Erythroblast (primary cell): Measurements from ENCODE around the gene SDR42E2.
A peak's percentile ranks its signal among the peaks of the same experiment; 100 is the strongest.

ENCODE experiments used
- DNase-seq, 2 experiments: peaks; one replicate each; lab custom pipeline; 2025; lab: John Stamatoyannopoulos, UW
- GATA1 ChIP-seq: IDR thresholded peaks from 2 replicates; pipeline ENCODE4 v1.6.1; 2011; ENCODE audit warnings: low read depth, mild to moderate bottlenecking, control low read depth, low read length, moderate library complexity
- POLR2A ChIP-seq: IDR thresholded peaks from 2 replicates; pipeline ENCODE4 v1.6.1; 2011; ENCODE audit warnings: mild to moderate bottlenecking, low read length

The SDR42E2 gene

GRCh38 chr16:22220714-22221113 lies 58.4 kb downstream of the SDR42E2 start:
- no peak for DNase-seq
- TF ChIP-seq POLR2A (no peak), GATA1 (no peak)

- TF ChIP-seq POLR2A (no peak), GATA1 (no peak)
- no peak for DNase-seq
These were observed 59.7 kb downstream of the SDR42E2 start for GRCh38 chr16:22222006-22222405.

GRCh38 chr16:22222998-22223397 lies 60.7 kb downstream of the SDR42E2 start:
- no peak for TF ChIP-seq GATA1
- no peak for TF ChIP-seq POLR2A
- DNase-seq = no peak

- TF ChIP-seq POLR2A (no peak), GATA1 (no peak)
- no peak for DNase-seq
These were observed 62.8 kb downstream of the SDR42E2 start for GRCh38 chr16:22225060-22225459.

- TF ChIP-seq GATA1 (no peak), POLR2A (no peak)
- DNase-seq = no peak
These were observed 67.6 kb downstream of the SDR42E2 start for GRCh38 chr16:22229889-22230288.

GRCh38 chr16:22232277-22233036 lies 70.2 kb downstream of the SDR42E2 start:
- DNase-seq = no peak
- TF ChIP-seq POLR2A = no peak
- TF ChIP-seq GATA1 = no peak

- DNase-seq = no peak
- TF ChIP-seq GATA1 (no peak), POLR2A (no peak)
These were observed 70.7 kb downstream of the SDR42E2 start for GRCh38 chr16:22233037-22233372.

GRCh38 chr16:22235839-22236745 lies 73.8 kb downstream of the SDR42E2 start:
- DNase-seq = peak in 1 of 2 experiments; percentile 50
- TF ChIP-seq GATA1 (no peak), POLR2A (no peak)

- TF ChIP-seq POLR2A = no peak
- TF ChIP-seq GATA1 = no peak
- no peak for DNase-seq
These were observed 77.0 kb downstream of the SDR42E2 start for GRCh38 chr16:22239131-22239805.

GRCh38 chr16:22240023-22240710 lies 77.9 kb downstream of the SDR42E2 start:
- TF ChIP-seq POLR2A = no peak
- no peak for TF ChIP-seq GATA1
- no peak for DNase-seq
